NT2/D1 (cell line): Measurements from ENCODE around the gene SHB.

Source experiments
- SUZ12 ChIP-seq: IDR thresholded peaks from 2 replicates; pipeline ENCODE4 v1.6.1; 2011; ENCODE audit not compliant: insufficient read length, insufficient read depth; ENCODE audit errors: extremely low read depth
- YY1 ChIP-seq: IDR thresholded peaks from 2 replicates; pipeline ENCODE4 v1.6.1; 2011; ENCODE audit not compliant: insufficient read length, insufficient read depth
- ZNF274 ChIP-seq: IDR thresholded peaks from 2 replicates; pipeline ENCODE4 v1.6.1; 2011; ENCODE audit warnings: mild to moderate bottlenecking, low read depth, low read length

DNA sequence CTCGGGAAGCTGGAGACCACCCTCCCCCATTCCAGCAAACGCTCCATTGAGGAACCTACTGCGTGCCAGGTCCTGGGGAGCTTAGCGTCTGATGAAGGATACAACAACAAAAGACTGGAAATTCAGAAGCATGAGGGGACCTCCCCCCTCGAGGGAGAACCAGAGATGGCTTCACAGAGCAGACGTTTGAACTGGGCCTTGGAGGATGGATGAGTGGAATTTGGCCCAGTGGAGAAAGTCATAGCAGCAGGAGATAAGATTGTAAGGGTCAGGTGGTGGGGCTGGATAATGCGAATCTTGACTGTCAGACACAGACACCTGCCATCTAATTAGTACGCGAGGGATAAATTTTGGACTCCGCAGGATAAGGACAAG is 163.9 kb downstream of the SHB start:
- TF ChIP-seq SUZ12 (no peak), ZNF274 (no peak), YY1 (no peak)
